HG02678 (cell line): ENCODE data around the gene FXN.

Experiments
- ATAC-seq: cut with Tn5 transposase; IDR thresholded peaks from one replicate; pipeline ENCODE4 v1.9.1; 2021; ENCODE audit warnings: mild to moderate bottlenecking, moderate library complexity; ENCODE audit not compliant: unreplicated experiment

FXN gene

DNA sequence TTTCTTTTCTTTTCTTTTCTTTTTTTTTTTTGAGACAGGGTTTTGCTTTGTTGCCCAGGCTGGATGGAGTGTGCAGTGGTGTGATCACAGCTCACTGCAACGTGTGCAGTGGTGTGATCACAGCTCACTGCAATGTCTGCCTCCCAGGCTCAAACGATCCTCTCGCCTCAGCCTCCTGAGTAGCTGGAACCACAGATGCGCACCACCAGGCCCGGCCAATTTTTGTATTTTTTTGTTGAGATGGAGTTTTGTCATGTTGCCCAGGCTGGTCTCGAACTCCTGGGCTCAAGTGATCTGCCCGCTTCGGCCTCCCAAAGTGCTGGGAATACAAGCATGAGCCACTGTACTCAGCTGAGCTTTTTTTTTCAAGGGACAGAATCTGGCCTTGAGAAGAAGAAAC is 101.8 kb downstream of the FXN start:
- ATAC-seq, result no peak

GRCh38 chr9:69139596-69139995 is 104.0 kb downstream of the FXN start:
- ATAC-seq, result no peak

- ATAC-seq, result no peak
These were observed 104.7 kb downstream of the FXN start for GRCh38 chr9:69140123-69140735.

- no peak for ATAC-seq
These were observed 106.3 kb downstream of the FXN start for GRCh38 chr9:69141851-69142250.

DNA sequence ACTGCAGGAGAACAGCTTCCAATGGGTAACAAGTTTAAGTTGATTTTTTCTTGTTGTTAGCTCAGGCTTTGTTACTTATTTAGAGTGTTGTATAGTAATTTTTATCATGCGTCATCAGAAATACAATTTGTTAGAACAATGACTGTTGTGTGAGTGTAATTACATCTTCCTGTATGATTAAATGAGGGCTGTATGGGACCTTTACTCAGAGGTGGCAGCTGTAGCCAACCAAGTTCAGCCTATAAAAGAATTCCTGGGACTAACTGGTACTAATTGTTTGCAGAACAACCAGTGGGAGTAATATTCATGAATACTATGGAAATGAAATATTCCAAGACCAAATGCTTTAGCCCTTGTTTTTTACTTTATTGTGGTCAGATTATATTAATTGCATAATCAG is 107.7 kb downstream of the FXN start:
- no peak for ATAC-seq

GRCh38 chr9:69145144-69145715 is 109.7 kb downstream of the FXN start:
- ATAC-seq, result no peak

GRCh38 chr9:69147041-69147834 is 111.7 kb downstream of the FXN start:
- ATAC-seq, result no peak

- ATAC-seq, result no peak
These were observed 113.8 kb downstream of the FXN start for GRCh38 chr9:69149321-69149807.
